Activated CD4-positive, alpha-beta T cell treated with anti-CD3 and anti-CD28 coated beads, Interleukin-2, amount 50 U/mL, for 16 hours (primary cell): ENCODE measurements around the gene PRSS57.
"Not testable (repeated sequence)": the region's sequence is repeated elsewhere in the genome, so short reads cannot be mapped to it uniquely, and the experiment has no call there.

ENCODE experiments used
- DNase-seq: peaks from one replicate; pipeline ENCODE4 v3.0.0-alpha.2; 2020

PRSS57 gene

DNA sequence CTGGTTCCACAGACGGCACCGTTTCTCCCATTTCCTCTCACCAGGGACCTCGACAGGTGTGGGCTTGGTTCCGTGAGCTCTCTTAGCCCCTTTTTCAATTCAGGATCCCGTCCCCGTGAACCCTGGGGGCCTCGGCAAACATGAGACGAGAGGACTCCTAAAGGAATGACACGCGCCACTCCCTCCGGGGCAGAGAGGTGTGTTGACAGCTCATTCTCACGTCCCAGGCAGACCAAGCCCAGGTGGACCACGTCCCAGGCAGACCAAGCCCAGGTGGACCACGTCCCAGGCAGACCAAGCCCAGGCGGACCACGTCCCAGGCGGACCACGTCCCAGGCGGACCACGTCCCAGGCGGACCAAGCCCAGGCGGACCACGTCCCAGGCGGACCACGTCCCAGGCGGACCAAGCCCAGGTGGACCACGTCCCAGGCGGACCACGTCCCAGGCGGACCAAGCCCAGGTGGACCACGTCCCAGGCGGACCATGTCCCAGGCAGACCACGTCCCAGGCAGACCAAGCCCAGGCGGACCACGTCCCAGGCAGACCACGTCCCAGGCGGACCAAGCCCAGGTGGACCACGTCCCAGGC is 28.2 kb downstream of the PRSS57 start:
- not testable (repeated sequence) for DNase-seq

DNA sequence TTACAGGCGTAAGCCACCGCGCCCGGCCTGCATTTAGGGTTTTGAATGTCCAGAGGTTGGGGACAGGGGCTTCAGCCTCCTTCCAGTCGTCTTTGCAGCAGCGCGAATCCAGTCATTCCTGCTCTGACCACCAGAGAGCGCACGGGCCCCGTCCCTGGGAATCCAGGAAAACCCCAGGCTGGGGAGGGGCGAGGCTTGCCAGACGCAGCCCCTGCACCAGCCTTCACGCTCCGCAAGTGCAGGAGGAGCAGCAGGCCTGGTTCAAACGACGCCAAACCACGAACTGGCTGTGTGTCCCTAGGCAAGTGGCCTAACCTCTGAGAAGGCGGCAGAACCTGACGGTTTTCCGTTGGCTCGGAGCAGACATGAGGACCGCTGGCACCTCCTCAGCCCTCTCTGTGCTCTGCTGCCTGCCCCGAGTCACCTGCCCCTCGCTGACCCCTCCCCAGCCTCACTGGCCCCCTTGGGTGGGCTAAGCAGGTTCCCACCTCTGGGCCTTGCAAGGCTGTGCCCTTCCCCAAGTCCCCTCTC is 30.3 kb downstream of the PRSS57 start:
- peak; percentile 82 for DNase-seq

DNA sequence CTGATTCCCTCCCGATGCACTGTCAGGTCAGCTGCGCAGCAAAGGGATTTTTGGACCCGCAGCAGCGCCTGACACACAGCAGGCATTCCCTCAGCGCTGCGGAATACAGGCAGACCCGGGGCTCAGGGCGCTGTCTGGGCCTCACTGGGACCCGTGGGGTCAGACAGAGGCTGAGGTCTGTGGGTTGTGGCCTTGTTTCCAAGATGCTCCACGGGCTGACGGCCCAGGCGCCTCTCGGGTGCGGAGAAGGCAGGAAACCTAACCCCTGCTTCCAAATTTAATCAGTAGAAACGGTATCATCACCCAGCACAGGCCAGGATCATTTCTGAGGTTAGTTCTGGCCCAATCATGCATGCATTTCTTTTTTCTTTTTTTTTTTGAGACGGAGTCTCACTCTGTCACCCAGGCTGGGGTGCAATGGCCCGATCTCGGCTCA is 31.6 kb downstream of the PRSS57 start:
- DNase-seq: no peak

DNA sequence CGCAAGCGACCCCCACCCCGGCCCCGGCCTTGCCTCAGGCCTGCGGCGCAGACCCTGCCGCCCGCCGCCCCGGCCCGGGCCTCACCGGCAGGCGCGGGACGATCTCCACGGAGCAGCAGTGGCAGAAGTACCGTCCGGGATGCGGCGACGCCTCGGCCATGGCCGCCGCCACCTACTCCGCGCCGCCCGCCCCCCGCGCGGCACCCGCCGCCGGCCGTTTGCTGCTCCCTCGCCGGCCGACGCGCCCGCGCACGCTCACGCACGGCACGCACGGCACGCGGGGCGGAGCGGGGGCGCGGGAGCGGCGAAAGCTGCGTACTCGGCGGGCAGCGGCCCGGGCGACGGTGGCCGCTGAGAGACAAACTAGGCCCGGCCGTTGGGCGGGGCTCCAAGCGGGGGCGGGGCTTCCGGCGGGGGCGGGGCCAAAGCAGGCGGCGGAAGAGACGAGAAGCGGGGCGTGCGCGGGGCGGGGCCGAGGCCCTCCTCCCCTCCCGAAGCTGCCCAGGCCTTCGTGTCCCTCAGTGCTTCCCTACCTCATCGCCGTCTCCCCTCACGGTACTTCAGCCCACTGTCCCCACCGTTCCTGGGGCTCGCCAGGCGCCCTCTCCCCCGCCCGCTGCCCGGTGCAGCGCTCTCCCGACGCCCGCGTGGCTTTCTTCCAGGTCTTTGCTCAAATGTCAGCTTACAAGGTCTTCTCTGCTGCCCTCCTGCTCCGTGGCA is 32.1 kb downstream of the PRSS57 start, which contains the start of gene RNF126:
RNF126 (minus strand) TSS at position 253 of the 720 bp plus-strand sequence; CDS start at position 160, 93 bp downstream.
- peak; percentile 95 for DNase-seq

DNA sequence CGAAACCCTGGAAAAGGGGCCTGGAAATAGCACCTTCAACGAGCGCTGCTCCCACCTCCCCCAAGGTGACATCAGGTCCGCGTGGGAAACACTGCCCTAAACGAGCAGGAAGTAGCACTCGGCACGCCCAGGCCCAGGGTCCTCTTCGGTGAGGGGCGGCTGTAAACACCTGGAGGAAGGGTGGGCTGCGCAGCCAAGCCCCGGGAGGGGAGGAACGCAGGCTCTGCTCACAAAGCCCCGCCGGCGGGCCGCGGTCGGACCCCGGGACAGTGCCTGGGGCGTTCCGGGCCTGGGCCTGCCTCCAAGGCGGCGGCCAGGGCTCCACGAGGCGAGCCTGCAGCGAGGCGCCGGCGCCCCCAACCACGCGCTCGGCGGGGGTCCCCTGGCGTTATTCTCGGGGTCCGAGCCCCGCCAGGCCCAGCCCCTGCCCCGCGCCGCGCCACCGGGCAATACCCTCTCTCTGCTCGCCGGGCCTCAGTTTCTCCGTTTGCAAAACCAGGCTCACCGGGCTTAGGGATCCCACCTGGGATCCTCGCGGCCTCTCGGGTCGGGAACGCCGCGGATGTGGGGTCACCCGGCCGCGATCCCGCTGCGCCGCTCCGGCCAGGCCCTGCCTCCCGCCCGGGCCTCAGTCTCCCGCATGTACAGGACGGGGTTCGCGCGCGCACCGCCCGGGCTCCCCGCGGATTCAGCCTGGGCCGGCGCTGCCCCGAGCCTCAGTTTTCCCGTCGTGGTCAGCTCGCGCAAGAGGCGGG is 32.9 kb downstream of the PRSS57 start:
- DNase-seq: peak; percentile 74

DNA sequence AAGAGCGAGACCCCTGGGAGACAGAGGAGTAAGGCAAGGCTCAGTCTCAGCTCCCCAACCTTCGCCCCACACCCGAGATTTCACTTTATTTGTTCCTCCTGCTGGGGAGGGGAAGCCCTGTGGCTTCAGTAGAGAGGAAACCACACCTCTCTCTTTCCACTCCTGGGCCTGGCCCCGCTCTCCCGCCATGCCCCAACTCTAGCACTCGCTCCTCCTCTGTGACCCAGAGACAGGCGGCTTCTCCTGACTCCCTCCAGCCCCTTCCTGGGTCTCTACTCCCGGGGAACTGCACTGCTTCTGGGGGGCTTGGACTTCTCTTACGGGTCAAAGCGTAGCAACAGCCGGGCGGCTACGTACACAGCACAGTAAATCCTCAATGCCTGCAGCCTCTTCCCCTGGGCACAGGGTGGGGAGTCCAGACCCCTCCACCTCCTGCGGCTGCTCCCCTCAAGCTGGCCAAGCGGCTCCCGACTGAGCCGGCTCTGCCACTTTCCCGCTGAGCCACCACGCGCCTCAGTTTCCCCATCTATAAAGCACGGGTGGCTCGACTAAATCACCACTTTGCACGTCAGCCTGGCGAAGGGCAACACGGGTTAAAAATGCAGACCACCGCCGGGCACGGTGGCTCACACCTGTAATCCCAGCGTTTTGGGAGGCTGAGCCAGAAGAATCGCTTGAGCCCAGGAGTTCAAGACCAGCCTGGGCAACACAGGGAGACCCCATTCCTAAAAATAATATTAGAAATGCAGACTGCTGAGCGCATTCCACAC is 33.6 kb downstream of the PRSS57 start:
- DNase-seq: peak; percentile 73

DNA sequence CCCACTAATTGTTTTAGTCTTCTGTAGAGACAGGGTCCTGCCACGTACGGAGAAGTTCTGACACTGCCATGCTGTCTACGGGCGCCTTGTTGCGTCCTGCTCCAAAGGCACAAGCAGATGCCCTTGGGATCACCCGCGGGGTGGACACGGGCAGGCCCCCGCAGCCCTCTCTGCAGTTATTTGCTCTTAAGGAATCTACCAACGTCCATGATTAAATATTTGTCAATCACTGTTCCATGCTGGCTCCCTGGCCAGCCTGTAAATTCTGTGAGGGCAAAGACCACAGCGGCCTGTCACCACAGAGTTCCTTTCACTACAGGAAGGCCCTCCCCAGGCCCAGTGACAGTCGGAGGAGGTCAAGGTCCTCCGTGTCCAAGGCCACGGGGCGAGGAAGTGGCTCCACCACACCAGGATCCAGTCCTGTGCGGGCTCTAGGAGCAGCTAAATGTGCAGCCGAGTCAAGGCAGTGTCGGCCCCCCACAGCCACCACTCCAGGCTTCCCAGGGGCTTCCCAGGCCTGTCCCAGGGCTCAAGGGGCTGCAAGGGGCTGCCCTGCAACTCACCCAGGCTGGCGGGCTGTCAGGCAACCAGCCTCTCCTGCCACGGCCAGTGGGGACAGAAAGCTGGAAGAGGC is 34.3 kb downstream of the PRSS57 start:
- no peak for DNase-seq

DNA sequence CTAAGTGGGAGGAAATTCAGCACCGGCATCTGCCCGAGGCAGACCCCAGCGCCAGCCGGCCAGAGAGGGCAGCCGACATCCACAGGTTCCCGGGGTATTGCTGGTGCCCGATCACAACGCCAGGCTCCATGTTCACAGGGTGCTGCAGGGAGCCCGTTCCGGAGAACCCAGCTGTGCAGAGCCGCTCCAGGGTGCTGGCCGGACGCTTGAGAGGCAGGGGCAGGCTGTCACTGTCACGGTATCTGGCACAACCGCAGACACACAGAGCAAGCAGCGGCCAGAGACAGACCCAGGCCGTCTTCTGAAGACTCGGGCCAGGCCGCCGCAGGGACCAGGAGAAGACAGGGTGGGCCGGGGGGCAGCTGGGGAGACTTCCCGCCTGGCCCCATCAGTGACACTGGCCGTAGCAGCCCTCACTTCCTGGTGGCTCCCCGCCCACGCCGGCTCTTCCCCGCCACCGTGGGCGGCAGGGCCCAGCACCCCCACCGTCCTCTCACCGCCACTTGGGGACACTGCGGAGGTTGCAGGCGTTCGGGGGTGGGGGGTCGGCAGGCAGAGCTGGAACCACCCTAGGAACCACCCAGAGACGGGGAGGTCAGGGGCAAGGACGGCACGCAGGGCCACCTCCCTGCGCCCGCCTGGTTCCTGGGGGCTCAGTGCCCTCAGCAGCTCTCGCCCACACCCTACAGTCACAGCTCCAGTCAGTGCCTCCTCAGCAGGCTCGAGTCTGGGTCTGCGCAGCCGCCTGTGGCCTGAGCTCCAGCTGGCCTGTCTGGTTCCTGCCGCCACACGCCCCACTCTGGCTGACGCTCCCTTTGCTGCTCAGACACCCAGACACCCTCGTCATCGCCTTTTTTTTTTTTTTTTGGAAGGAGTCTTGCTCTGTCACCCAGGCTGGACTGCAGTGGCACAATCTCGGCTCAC is 36.1 kb downstream of the PRSS57 start:
- no peak for DNase-seq

DNA sequence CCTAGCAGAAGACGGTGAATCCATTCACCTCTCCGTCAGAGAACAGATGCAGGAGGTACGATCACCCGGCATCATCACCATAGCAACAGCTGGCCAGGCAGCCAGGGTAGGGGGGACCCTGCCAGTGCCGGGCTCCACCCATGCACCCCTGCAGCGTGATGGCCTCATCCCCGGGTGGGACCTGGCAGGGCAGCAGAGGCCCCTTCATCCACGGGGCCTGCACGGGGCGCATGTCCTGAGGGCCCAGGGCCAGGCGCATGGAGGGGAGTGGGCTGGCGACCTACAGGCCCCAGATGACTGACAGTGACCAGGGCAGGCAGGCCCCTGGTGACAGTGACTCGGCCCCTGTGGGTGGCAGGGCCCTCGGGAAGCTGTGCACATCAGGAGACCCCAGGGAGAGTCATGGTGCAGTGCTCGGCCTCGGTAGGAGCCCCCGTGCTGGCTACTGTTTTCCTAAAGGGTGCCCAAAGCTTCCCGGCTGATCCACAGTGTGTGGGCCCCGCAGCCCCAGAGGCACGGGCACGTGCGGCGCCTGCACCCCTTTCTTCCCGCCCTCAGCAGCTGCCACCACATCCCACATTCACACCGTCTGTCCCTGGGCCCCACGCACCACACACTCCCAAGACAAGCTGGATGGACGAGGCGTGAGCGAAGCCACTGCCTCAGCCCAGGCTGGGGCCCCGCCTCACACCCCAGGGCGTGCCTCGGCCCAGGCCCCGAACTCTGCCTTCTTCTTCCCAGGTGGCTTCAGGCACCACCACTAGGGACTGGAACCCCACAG is 37.0 kb downstream of the PRSS57 start:
- no peak for DNase-seq

DNA sequence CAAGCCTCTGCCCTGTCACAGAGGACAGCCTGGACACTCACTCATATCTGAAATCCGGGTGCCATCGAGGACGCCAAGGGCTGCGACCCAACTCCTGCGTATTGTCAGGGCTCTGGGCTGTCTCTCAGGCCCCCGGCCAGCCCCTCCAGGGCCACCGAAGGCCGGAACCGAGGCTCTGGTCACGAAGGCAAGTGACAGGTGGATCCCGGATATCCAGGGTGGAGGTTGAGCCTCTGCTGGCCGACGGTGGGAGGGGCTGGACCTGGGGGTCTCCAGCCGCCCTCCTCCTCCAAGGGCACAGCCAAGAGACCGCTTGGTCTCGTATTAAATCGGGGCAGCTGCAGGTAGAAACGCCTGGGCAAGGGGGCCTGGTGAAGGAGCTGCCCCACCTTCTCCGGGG is 37.6 kb downstream of the PRSS57 start:
- DNase-seq: no peak

DNA sequence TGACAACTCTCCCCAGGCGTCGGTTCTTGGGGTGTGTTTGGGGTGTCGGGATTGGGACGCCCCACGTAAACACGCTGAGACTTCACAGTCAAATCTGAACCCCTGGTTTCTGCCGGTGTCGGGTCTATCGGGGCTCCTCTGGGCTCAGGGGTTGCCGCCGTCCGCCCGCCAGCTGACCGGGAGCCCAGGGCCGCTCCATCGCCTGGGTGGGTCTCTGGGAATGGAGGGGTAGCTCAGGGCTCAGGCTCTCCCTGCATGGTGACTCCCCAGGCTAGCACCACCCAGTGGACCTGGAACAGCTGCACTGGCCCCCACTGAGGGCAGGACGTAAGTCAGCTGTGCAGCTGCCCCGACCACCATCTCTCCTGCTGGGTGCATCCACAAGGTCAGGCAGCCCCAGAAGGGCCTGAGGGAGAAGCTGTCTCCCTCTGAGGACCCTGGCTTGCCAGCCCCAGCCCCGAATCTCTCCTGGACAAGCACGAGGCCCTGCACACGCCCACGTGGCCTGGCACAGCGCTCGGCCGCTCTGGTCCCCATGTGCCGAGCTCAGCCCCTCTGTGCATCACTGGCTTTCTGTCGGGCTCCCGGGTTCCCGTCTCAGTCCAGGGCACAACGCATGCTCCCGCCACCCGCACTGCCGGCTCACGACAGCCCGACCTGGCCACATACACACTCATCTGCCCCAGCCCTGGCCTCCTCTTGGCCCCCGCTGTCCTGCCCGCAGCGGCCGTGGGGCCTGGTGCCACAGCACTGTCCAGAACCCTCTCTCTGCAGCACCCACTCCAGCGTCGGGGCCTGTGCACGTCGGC is 38.3 kb downstream of the PRSS57 start:
- no peak for DNase-seq

DNA sequence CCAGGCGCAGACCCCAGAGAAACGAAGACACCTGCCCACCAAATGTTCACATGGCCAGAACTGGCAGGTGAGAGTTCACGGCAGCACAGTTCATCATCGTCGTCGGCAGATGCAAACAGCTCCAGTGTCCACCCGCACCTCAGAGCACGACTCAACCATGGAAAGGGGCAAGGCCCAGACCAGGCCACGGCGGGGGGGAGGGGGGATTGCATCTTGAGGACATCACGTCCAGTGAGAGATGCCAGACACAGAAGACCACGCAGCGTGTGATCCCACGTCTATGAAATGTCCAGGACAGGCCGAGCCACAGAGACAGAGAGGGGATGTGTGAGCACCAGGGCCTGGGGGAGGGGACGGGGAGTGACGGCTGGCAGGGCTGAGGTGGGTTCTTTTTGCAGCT is 39.6 kb downstream of the PRSS57 start:
- no peak for DNase-seq

DNA sequence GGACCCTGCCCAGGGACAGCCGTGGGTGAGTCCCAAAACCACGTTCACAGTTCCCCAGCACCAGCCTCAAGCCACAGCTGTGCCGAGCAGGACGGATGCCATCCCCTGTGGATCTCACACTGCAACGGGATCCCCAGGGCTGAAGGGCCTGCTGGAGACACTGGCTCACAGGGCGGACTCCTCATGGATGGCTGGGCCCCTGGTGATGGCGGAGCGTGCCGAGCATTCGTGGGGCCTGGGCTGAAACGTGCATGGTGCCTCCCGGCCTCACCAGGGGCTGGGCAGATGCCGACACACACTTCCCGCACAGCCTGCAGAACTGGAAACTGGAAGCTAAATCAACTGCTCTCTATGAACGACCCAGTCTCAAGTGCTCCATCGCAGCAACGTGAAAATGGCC is 41.8 kb downstream of the PRSS57 start:
- no peak for DNase-seq

DNA sequence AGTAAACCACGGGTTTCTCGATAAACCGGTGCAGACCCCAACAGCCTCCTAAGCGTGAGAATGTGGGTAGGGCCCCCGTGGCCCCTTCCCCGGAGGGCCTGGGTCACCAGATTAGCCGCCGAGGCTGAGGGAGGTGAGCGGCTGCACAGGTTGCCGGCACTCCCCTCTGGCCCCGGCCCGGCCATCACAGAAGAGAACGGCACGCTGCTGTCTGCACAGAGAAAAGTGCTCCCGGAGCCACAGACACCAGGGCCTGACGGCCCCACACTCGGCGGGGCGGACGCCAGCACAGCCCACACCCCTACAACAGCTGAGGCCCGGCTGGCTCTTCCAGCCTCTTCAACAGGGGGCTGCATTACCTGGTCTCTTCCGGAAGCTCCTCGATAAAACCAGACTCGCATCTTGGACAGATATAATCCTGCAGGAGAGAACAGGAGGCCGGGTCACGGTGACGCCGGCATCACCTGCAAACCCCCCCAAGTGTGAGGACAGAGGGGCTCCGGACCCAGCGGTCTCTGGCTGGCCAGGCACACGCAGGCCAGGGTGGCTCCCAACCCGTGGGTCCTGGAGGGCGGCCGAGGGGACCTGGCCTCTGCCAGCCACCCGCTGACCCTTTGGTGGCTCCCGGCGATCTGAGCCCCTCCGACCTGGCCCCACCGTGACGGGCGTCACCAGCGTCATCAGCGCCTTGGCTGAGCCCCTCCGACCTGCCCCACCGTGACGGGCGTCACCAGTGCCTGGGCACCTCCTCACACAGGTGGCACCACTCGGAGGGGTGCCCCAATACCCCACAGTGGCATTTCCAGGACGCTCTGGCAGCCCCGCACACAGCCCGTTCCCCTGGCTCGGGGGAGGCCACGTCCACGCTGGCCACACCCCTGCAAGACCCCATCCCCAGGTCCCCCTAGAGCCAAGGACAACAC is 42.5 kb downstream of the PRSS57 start:
- DNase-seq: no peak

DNA sequence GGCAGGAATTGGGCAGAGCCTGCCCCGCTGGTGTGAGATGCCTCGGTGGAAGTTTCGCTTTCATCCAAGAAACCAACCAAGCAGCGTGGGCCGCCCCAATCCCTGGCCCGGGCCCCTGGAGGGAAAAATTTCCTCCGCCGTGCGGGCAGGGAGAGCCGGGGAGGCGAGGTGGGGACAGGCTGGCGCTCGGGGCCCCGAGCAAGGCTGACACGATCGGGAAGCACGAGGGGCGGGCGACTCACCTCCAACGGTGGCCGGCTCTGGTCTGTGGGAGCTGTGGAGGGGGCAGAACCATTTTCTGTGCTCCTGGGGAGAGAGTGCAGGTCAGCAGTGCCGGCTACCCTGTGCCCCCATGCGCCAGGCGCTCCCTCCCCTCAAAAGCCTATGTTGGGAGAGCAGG is 43.3 kb downstream of the PRSS57 start:
- DNase-seq: no peak

DNA sequence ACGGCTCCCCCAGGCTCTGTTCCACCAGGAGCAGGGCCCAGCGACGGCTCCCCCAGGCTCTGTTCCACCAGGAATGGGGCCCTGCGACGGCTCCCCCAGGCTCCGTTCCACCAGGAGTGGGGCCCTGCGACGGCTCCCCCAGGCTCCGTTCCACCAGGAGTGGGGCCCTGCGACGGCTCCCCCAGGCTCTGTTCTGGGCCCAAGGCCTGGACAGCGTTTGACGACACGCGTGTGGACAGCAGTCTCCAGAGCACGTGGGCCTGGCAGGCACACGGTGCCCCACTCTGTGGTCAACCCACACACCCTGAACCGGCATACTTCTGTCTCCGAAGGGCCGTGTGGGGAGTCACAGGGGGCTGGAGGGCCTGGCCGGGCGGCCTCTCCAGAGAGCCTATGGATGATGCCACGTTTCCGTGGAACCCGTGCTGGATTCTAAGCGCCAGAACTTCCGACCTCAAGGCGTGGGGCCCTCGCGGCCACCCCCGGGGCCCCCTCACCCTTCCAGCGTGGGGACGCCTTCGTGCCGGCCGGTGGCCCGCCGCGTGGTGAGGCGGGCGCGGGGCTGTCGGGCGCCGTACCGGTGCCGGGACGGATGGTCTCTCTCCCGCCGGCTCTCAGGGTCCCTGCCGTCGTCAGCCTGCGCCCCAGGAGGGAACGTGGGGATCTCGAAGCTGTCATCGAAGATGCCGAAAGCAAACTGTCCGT is 44.0 kb downstream of the PRSS57 start:
- DNase-seq: no peak

DNA sequence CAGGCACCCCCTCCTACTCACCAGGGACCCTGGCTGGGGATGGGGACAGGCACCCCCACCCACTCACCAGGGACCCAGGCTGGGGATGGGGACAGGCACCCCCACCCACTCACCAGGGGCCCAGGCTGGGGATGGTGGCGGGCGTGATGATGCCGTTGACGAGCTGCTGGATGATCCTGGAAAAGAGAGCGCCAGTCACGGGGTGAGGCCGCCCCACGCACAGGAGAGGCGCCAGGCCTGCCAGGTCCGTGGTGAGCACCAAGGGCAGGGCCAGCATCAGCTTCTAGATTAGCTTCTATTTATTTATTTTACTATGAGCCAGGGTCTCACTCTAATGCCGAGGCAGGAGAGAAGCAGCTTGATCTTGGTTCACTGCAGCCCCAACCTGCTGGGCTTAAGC is 45.1 kb downstream of the PRSS57 start:
- no peak for DNase-seq
